Astrocyte (in vitro differentiated cells and primary cell): ENCODE data around the gene IL9R. TPM values are rescaled to one million over a fixed set of nuclear protein-coding genes. Genes with fewer than 3 reads are reported as not detected.
"Not testable (repeated sequence)": the region's sequence is repeated elsewhere in the genome, so short reads cannot be mapped to it uniquely, and the experiment has no call there.

Experiments used
- DNase-seq: peaks from one replicate; pipeline ENCODE4 v3.0.0-alpha.2; 2010; ENCODE audit warnings: low read depth
- FAIRE-seq: peaks from 2 replicates; lab custom pipeline; 2011; peaks lifted over from hg19 to GRCh38; lab: Jason Lieb, UNC
- H2AFZ ChIP-seq: 2 replicates; pipeline ENCODE4 v1.6.0; 2012; ENCODE audit warnings: low read depth, low read length, inconsistent platforms
- H3K27ac ChIP-seq: 2 replicates; pipeline ENCODE4 v1.5.1; 2011; ENCODE audit warnings: low read depth, low read length, inconsistent platforms
- H3K27me3 ChIP-seq: 2 replicates; pipeline ENCODE4 v1.6.0; 2011; ENCODE audit warnings: low read length, inconsistent platforms; ENCODE audit not compliant: insufficient read depth
- H3K36me3 ChIP-seq: 2 replicates; pipeline ENCODE4 v1.5.1; 2011; ENCODE audit warnings: low read length, inconsistent platforms; ENCODE audit not compliant: insufficient read depth
- H3K4me1 ChIP-seq: 2 replicates; pipeline ENCODE4 v1.5.1; 2011; ENCODE audit warnings: low read length, inconsistent platforms; ENCODE audit not compliant: insufficient read depth
- H3K4me2 ChIP-seq: 2 replicates; pipeline ENCODE4 v1.6.0; 2012; ENCODE audit warnings: low read length, inconsistent platforms
- H3K4me3 ChIP-seq: 2 replicates; pipeline ENCODE4 v1.5.1; 2011; ENCODE audit warnings: low read depth, mild to moderate bottlenecking, low read length, inconsistent platforms; ENCODE audit not compliant: insufficient read depth
- H3K79me2 ChIP-seq: 2 replicates; pipeline ENCODE4 v1.6.0; 2012; ENCODE audit warnings: mild to moderate bottlenecking, low read length, inconsistent platforms; ENCODE audit not compliant: insufficient read depth
- H3K9ac ChIP-seq: 2 replicates; pipeline ENCODE4 v1.6.0; 2012; ENCODE audit warnings: mild to moderate bottlenecking, low read length, inconsistent platforms
- H3K9me3 ChIP-seq: 2 replicates; pipeline ENCODE4 v1.5.1; 2012; ENCODE audit warnings: low read depth, mild to moderate bottlenecking, low read length, inconsistent platforms; ENCODE audit not compliant: insufficient read depth
- H4K20me1 ChIP-seq: 2 replicates; pipeline ENCODE4 v1.6.0; 2012; ENCODE audit warnings: low read length, inconsistent platforms; ENCODE audit not compliant: insufficient read depth
- H3K27ac Mint-ChIP-seq: one replicate; pipeline ENCODE4 v1.8.0; 2021; ENCODE audit warnings: mild to moderate bottlenecking, mixed read lengths; ENCODE audit not compliant: unreplicated experiment
- H3K27me3 Mint-ChIP-seq: one replicate; pipeline ENCODE4 v1.8.0; 2021; ENCODE audit warnings: low read depth, mixed read lengths; ENCODE audit not compliant: unreplicated experiment
- H3K36me3 Mint-ChIP-seq: one replicate; pipeline ENCODE4 v1.8.0; 2021; ENCODE audit warnings: low read depth, mixed read lengths; ENCODE audit not compliant: unreplicated experiment
- H3K4me1 Mint-ChIP-seq: one replicate; pipeline ENCODE4 v1.8.0; 2021; ENCODE audit warnings: low read depth, mixed read lengths; ENCODE audit not compliant: unreplicated experiment
- H3K4me3 Mint-ChIP-seq: one replicate; pipeline ENCODE4 v1.8.0; 2021; ENCODE audit warnings: mild to moderate bottlenecking, moderate library complexity, mixed read lengths; ENCODE audit not compliant: unreplicated experiment
- H3K9me3 Mint-ChIP-seq: one replicate; pipeline ENCODE4 v1.8.0; 2021; ENCODE audit warnings: mild to moderate bottlenecking, mixed read lengths; ENCODE audit not compliant: unreplicated experiment
- CTCF ChIP-seq: IDR thresholded peaks from 2 replicates; pipeline ENCODE4 v1.5.1; 2011; ENCODE audit warnings: low read depth, mild to moderate bottlenecking, inconsistent platforms, low read length, moderate library complexity; ENCODE audit not compliant: insufficient read depth
- EZH2 ChIP-seq: IDR thresholded peaks from 2 replicates; pipeline ENCODE4 v1.6.1; 2012; ENCODE audit warnings: mild to moderate bottlenecking, low read length, inconsistent platforms; ENCODE audit not compliant: insufficient read depth
- total RNA-seq: library from RNA; stranded (reverse); gene quantifications from 2 replicates; pipeline ENCODE4 v1.2.1, GENCODE V29; 2021

The IL9R gene
- total RNA-seq, 1 donor from 2014 or later, result not detected

GRCh38 chrX:155967653-155968325, 29.7 kb upstream of the IL9R start:
- no peaks in the 10 kb centered on the region for H3K9me3 ChIP-seq
- peaks cover 2% of the 10 kb centered on the region for H3K27me3 Mint-ChIP-seq
- H3K27me3 ChIP-seq, result no peaks in the 10 kb centered on the region
- H3K4me1 ChIP-seq, result no peaks in the 10 kb centered on the region
- TF ChIP-seq CTCF (no peak), EZH2 (no peak)
- no peaks in the 10 kb centered on the region for H3K36me3 Mint-ChIP-seq
- H3K9me3 Mint-ChIP-seq, result peaks cover 21% of the 10 kb centered on the region
- FAIRE-seq, result no peak
- H3K4me3 ChIP-seq, result no peak overlapping the region
- no peak overlapping the region for H2AFZ ChIP-seq
- H3K4me1 Mint-ChIP-seq, result no peaks in the 10 kb centered on the region
- H3K79me2 ChIP-seq, result no peaks in the 10 kb centered on the region
- no peak overlapping the region for H3K27ac ChIP-seq
- no peak overlapping the region for H3K9ac ChIP-seq
- peak overlapping the region; percentile 28 for H3K27ac Mint-ChIP-seq
- H3K4me3 Mint-ChIP-seq, result no peak overlapping the region
- no peak for DNase-seq
- H3K36me3 ChIP-seq, result no peaks in the 10 kb centered on the region
- H4K20me1 ChIP-seq, result no peaks in the 10 kb centered on the region
- H3K4me2 ChIP-seq, result no peak overlapping the region

DNA sequence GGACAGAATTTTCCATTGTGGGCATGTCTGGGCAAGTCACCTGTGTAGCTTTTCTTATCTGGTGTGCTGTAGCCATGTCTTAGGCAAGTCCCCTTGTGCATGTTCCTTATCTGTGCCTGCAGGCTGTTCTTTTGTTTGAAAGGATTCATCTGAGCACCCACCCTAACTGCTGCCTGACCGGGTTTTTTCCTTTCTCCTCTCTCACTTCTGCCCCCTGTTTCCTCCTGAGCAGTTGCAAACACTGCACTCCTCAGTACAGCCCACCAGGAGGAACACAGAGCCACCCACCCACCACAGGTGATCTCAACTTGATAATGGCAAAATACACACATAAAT, 29.2 kb upstream of the IL9R start:
- no peaks in the 10 kb centered on the region for H4K20me1 ChIP-seq
- H3K27me3 ChIP-seq, result no peaks in the 10 kb centered on the region
- Mint-ChIP-seq H3K27me3 (peaks cover 2% of the 10 kb centered on the region), H3K4me3 (no peak overlapping the region), H3K9me3 (peaks cover 19% of the 10 kb centered on the region), H3K27ac (no peak overlapping the region), H3K36me3 (no peaks in the 10 kb centered on the region), H3K4me1 (no peaks in the 10 kb centered on the region)
- no peak overlapping the region for H3K4me2 ChIP-seq
- H2AFZ ChIP-seq, result no peak overlapping the region
- H3K4me3 ChIP-seq, result no peak overlapping the region
- no peak for DNase-seq
- no peak for FAIRE-seq
- no peaks in the 10 kb centered on the region for H3K4me1 ChIP-seq
- no peak overlapping the region for H3K9ac ChIP-seq
- H3K27ac ChIP-seq, result no peak overlapping the region
- H3K79me2 ChIP-seq, result no peaks in the 10 kb centered on the region
- H3K9me3 ChIP-seq, result no peaks in the 10 kb centered on the region
- no peaks in the 10 kb centered on the region for H3K36me3 ChIP-seq
- TF ChIP-seq CTCF (no peak), EZH2 (no peak)

DNA sequence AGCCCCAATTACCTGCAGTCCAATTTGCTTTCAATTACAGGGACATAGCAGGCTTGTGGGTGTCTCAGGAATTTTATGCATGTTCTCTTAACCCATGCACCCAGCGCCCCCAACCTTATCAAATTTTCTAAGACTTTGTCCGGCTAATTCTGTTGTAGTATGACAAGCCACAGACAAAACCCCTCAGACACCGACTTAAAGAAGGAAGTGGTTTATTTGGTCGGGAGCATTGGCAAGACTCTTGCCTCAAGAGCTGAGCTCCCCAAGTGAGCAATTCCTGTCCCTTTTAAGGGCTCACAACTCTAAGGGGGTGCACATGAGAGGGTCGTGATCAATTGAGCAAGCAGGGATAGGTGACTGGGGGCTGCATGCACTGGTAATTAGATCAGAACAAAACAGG, 28.7 kb upstream of the IL9R start:
- no peak overlapping the region for H3K9ac ChIP-seq
- Mint-ChIP-seq H3K27me3 (peaks cover 2% of the 10 kb centered on the region), H3K4me1 (no peaks in the 10 kb centered on the region), H3K27ac (no peak overlapping the region), H3K36me3 (no peaks in the 10 kb centered on the region), H3K9me3 (peaks cover 19% of the 10 kb centered on the region), H3K4me3 (no peak overlapping the region)
- no peak for TF ChIP-seq CTCF
- TF ChIP-seq EZH2, result no peak
- no peaks in the 10 kb centered on the region for H3K4me1 ChIP-seq
- no peaks in the 10 kb centered on the region for H3K36me3 ChIP-seq
- H3K9me3 ChIP-seq, result no peaks in the 10 kb centered on the region
- no peak overlapping the region for H3K4me2 ChIP-seq
- H3K4me3 ChIP-seq, result no peak overlapping the region
- no peaks in the 10 kb centered on the region for H4K20me1 ChIP-seq
- FAIRE-seq, result no peak
- H2AFZ ChIP-seq, result no peak overlapping the region
- no peaks in the 10 kb centered on the region for H3K79me2 ChIP-seq
- H3K27ac ChIP-seq, result no peak overlapping the region
- H3K27me3 ChIP-seq, result no peaks in the 10 kb centered on the region
- no peak for DNase-seq

- H3K4me3 Mint-ChIP-seq, FAIRE-seq, H3K79me2 ChIP-seq, H3K4me3 ChIP-seq, H3K9me3 Mint-ChIP-seq, H2AFZ ChIP-seq, H3K27me3 Mint-ChIP-seq, H4K20me1 ChIP-seq, H3K27me3 ChIP-seq, H3K27ac ChIP-seq, H3K9me3 ChIP-seq, H3K4me1 ChIP-seq, H3K27ac Mint-ChIP-seq, DNase-seq, H3K4me2 ChIP-seq, H3K36me3 Mint-ChIP-seq, H3K9ac ChIP-seq, H3K4me1 Mint-ChIP-seq, H3K36me3 ChIP-seq: not testable (repeated sequence)
Observed at GRCh38 chrX:155971658-155972057, 25.8 kb upstream of the IL9R start.
